Suprapubic skin (tissue), 4 donors: ENCODE measurements around the gene AZGP1.

Experiments
- EP300 ChIP-seq: sonication (generic); formaldehyde crosslinking; IDR thresholded peaks from one replicate; pipeline ENCODE4 v1.6.1; 2017; ENCODE audit warnings: antibody characterized with exemption
- POLR2A ChIP-seq, 2 donors: fragments of 450-650 bp; IDR thresholded peaks; one replicate each; pipeline ENCODE4 v1.6.1; 2017; ENCODE audit warnings: antibody characterized with exemption in 2 of 2, mild to moderate bottlenecking in 2 of 2, moderate library complexity in 2 of 2
- POLR2AphosphoS5 ChIP-seq, 3 donors: sonication (generic); formaldehyde crosslinking; IDR thresholded peaks; one replicate each; pipeline ENCODE4 v1.6.1; 2017; ENCODE audit warnings: antibody characterized with exemption in 3 of 3
- TF ChIP-seq, protein P1 (sequence below), 2 donors: fragments of 200-600 bp in 1 of 2; fragments of 450-650 bp in 1 of 2; sonication (generic) in 1 of 2; IDR thresholded peaks; one replicate each; pipeline ENCODE4 v1.5.1; 2016 to 2019; ENCODE audit warnings: antibody characterized with exemption in 2 of 2, mild to moderate bottlenecking in 1 of 2, moderate library complexity in 1 of 2

- TF ChIP-seq EP300 (no peak), POLR2AphosphoS5 (IDR thresholded peaks at IDR 0.05) (no peak), POLR2A (IDR thresholded peaks at IDR 0.05) (no peak)
- TF ChIP-seq, protein P1, sequence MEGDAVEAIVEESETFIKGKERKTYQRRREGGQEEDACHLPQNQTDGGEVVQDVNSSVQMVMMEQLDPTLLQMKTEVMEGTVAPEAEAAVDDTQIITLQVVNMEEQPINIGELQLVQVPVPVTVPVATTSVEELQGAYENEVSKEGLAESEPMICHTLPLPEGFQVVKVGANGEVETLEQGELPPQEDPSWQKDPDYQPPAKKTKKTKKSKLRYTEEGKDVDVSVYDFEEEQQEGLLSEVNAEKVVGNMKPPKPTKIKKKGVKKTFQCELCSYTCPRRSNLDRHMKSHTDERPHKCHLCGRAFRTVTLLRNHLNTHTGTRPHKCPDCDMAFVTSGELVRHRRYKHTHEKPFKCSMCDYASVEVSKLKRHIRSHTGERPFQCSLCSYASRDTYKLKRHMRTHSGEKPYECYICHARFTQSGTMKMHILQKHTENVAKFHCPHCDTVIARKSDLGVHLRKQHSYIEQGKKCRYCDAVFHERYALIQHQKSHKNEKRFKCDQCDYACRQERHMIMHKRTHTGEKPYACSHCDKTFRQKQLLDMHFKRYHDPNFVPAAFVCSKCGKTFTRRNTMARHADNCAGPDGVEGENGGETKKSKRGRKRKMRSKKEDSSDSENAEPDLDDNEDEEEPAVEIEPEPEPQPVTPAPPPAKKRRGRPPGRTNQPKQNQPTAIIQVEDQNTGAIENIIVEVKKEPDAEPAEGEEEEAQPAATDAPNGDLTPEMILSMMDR (IDR thresholded peaks at IDR 0.05): no peak
These were observed 31.2 kb downstream of the AZGP1 start for GRCh38 chr7:99944497-99945070.
